ENCODE data around the gene TNIP1. TPM values are rescaled to one million over a fixed set of nuclear protein-coding genes. Genes with fewer than 3 reads are reported as not detected.

Gene TNIP1
- total RNA-seq, 1 experiment from 2014 or later = 339 TPM

DNA sequence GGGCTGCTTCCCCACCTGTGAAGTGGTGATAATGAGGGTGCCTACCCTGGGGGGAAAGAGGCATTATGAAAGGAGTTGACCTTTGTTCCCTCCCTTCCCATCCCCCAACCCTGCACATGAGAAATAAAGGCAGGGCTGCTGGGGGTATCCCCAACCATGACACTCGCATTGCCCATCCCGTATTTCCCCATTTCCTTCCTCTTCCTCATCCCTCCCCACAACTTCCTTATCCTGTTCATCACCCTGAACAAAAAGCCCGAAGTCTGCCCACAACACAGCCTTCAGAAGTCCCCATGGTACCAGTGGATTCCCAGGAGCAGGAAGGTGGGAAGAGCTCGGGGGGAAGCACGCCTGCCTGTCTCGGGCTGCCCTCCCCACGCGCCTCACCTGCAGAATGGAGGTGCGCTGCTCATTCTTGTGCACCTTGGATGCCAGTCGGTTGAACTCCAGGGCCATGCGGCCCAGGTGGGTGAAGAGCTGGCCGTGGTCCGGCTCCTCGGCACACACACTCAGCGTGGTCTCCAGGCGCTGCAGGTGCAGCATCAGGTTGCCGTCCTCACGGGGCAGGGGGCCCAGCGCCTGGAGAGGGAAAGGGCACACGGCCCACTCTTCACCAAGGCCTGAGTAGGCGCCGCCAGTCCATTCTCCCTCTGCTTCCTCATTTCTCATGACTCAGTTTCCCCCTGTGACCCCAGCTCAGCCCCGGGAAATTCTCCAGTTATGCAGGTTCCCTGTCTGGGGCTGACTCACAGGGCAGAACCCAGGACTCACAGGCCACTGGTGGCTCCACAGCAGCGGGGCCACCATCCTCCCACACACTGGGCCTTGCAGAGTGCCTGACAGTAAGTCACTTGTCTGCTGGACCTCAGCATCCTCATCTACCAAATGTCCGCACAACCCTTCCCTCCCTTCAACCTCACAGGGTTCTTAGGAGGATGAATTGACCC, 24.2 kb downstream of the TNIP1 start:
- H3K36me3 Mint-ChIP-seq (ENCODE audit: insufficient read depth, unreplicated experiment) = peaks cover 98% of the 10 kb centered on the region
- CTCF ChIA-PET = interaction anchor here (0.5 kb wide), 1 partner anchor 56 kb away, joined by 5 read pairs; no protein-coding TSS in a partner anchor
- BruUV-seq (replicated peaks) = no TSS peak
- DNase-seq = no peak
- TF ChIP-seq, protein P1, sequence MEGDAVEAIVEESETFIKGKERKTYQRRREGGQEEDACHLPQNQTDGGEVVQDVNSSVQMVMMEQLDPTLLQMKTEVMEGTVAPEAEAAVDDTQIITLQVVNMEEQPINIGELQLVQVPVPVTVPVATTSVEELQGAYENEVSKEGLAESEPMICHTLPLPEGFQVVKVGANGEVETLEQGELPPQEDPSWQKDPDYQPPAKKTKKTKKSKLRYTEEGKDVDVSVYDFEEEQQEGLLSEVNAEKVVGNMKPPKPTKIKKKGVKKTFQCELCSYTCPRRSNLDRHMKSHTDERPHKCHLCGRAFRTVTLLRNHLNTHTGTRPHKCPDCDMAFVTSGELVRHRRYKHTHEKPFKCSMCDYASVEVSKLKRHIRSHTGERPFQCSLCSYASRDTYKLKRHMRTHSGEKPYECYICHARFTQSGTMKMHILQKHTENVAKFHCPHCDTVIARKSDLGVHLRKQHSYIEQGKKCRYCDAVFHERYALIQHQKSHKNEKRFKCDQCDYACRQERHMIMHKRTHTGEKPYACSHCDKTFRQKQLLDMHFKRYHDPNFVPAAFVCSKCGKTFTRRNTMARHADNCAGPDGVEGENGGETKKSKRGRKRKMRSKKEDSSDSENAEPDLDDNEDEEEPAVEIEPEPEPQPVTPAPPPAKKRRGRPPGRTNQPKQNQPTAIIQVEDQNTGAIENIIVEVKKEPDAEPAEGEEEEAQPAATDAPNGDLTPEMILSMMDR (IDR thresholded peaks at IDR 0.05; ENCODE audit: unreplicated experiment) = no peak
- H3K4me1 Mint-ChIP-seq (ENCODE audit: low read depth, unreplicated experiment) = peaks cover 80% of the 10 kb centered on the region
- H3K27ac Mint-ChIP-seq (ENCODE audit: unreplicated experiment) = peak overlapping the region; percentile 76
- no peaks in the 10 kb centered on the region for H3K9me3 Mint-ChIP-seq (ENCODE audit: low read depth, unreplicated experiment)
- no peak overlapping the region for H3K4me3 Mint-ChIP-seq (ENCODE audit: low read depth, unreplicated experiment)
- intact Hi-C loops (cut with micrococcal nuclease; ENCODE audit: unreplicated experiment) = no loop called here
- H3K27me3 Mint-ChIP-seq (ENCODE audit: unreplicated experiment) = no peaks in the 10 kb centered on the region

DNA sequence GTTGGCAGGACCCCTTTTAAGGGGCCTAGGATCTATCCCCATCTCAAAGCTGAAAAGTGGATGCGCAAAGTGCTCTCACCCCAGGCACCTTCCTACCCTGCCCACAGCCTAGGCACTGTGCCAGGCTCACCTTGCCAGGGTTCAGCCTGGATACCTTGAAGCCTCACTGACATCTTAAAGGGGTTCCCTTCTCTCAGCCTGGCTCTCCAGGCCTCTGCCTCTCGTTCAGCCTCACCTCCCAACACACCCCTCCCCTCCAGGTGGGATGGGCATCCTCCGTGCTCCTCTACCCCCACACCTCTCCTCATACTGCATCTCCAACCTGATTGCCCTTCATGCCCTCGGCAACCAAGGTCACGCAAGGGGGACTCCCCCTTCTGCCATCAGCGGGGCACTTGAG, 25.5 kb downstream of the TNIP1 start:
- H3K9me3 Mint-ChIP-seq (ENCODE audit: low read depth, unreplicated experiment) = no peaks in the 10 kb centered on the region
- CTCF ChIA-PET = interaction anchor here (0.7 to 9.4 kb wide), 2 partner anchors 8 to 60 kb away, joined by 3 to 140 read pairs; no protein-coding TSS in a partner anchor
- no TSS peak for BruUV-seq (replicated peaks)
- intact Hi-C loops (cut with micrococcal nuclease; ENCODE audit: unreplicated experiment) = no loop called here
- H3K4me1 Mint-ChIP-seq (ENCODE audit: low read depth, unreplicated experiment) = peaks cover 78% of the 10 kb centered on the region
- no peak for DNase-seq
- H3K4me3 Mint-ChIP-seq (ENCODE audit: low read depth, unreplicated experiment) = no peak overlapping the region
- TF ChIP-seq, protein P1 (IDR thresholded peaks at IDR 0.05; ENCODE audit: unreplicated experiment) = no peak
- H3K36me3 Mint-ChIP-seq (ENCODE audit: insufficient read depth, unreplicated experiment) = peaks cover 95% of the 10 kb centered on the region
- H3K27ac Mint-ChIP-seq (ENCODE audit: unreplicated experiment) = peak overlapping the region; percentile 76
- H3K27me3 Mint-ChIP-seq (ENCODE audit: unreplicated experiment) = no peaks in the 10 kb centered on the region

DNA sequence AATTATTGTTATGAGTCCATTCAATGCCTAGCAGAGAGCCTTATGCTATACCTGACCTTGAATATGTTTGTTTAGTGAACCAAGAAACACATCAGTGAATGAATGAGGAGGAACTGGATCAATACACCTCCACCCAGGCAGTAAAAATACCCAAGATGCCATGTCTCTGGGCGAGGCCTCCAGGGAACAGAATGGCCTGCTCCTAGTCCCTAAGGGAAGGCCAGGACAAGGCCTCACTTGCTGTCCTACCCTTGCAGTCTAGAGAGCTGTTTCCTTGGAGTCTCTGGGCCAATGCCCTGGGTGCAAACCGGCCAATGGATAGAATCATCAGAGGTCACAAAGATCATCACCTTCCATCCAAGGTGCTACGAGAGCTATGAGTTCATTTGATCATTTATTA, 26.1 kb downstream of the TNIP1 start:
- intact Hi-C loops (cut with micrococcal nuclease; ENCODE audit: unreplicated experiment) = loop anchor here (5.0 kb wide), 1 partner anchor 33 kb away; no protein-coding TSS in a partner anchor
- no peaks in the 10 kb centered on the region for H3K27me3 Mint-ChIP-seq (ENCODE audit: unreplicated experiment)
- H3K4me1 Mint-ChIP-seq (ENCODE audit: low read depth, unreplicated experiment) = peaks cover 71% of the 10 kb centered on the region
- no peaks in the 10 kb centered on the region for H3K9me3 Mint-ChIP-seq (ENCODE audit: low read depth, unreplicated experiment)
- DNase-seq = no peak
- peaks cover 95% of the 10 kb centered on the region for H3K36me3 Mint-ChIP-seq (ENCODE audit: insufficient read depth, unreplicated experiment)
- CTCF ChIA-PET = interaction anchor here (0.7 to 9.4 kb wide), 2 partner anchors 9 to 61 kb away, joined by 3 to 140 read pairs; no protein-coding TSS in a partner anchor
- TF ChIP-seq, protein P1 (IDR thresholded peaks at IDR 0.05; ENCODE audit: unreplicated experiment) = no peak
- no TSS peak for BruUV-seq (replicated peaks)
- no peak overlapping the region for H3K4me3 Mint-ChIP-seq (ENCODE audit: low read depth, unreplicated experiment)
- peak overlapping the region; percentile 76 for H3K27ac Mint-ChIP-seq (ENCODE audit: unreplicated experiment)

DNA sequence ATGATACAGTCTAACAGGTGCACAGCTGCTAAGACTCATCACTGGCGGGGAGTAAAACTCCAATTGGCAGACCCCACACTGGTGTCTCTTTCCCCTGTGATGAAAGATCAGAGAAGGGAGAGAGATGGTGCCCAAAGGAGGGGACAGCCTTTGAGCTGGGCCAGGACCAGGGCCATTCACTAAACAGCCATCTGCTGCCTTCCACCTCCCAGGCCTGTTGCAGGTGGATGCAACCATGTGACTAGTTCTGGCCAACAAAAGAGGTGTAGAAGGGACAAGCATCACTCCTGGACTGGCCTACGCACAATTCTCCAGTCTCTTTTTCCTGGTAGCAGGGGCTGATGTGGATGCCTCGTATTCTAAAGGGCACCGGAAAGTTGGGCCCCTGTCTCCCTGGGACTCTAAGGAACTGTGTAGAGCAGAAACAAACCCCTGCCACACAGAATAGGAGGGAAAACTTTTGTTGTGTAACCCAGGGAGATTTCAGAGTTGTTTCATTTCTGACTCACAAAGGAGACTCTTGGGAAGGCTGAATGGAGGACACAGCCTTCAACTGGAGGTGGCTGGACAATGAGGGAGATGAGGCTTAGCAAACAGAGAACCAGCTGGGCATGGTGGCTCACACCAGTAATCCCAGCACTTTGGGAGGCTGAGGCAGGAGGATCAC, 26.9 kb downstream of the TNIP1 start:
- peaks cover 63% of the 10 kb centered on the region for H3K4me1 Mint-ChIP-seq (ENCODE audit: low read depth, unreplicated experiment)
- intact Hi-C loops (cut with micrococcal nuclease; ENCODE audit: unreplicated experiment) = loop anchor here (5.0 kb wide), 1 partner anchor 33 kb away; no protein-coding TSS in a partner anchor
- no peaks in the 10 kb centered on the region for H3K27me3 Mint-ChIP-seq (ENCODE audit: unreplicated experiment)
- no TSS peak for BruUV-seq (replicated peaks)
- TF ChIP-seq, protein P1 (IDR thresholded peaks at IDR 0.05; ENCODE audit: unreplicated experiment) = no peak
- no peak overlapping the region for H3K4me3 Mint-ChIP-seq (ENCODE audit: low read depth, unreplicated experiment)
- peaks cover 95% of the 10 kb centered on the region for H3K36me3 Mint-ChIP-seq (ENCODE audit: insufficient read depth, unreplicated experiment)
- DNase-seq = no peak
- CTCF ChIA-PET = interaction anchor here (9.4 kb wide), 1 partner anchor 61 kb away, joined by 140 read pairs; no protein-coding TSS in a partner anchor
- no peak overlapping the region for H3K27ac Mint-ChIP-seq (ENCODE audit: unreplicated experiment)
- no peaks in the 10 kb centered on the region for H3K9me3 Mint-ChIP-seq (ENCODE audit: low read depth, unreplicated experiment)

Measured in Calu3 (cell line).